SJSA1 (cell line): ENCODE measurements around the gene VWA5B1. TPM values are rescaled to one million over a fixed set of nuclear protein-coding genes. Genes with fewer than 3 reads are reported as not detected.

ENCODE experiments used
- DNase-seq, 2 experiments: peaks; one replicate each; pipeline ENCODE4 v3.0.0-alpha.2; 2015 to 2020; ENCODE audit warnings: low spot score in 2 of 2, low read depth in 1 of 2
- H3K27ac ChIP-seq: fragments of 250-450 bp; sonication (Bioruptor Pico); 2 replicates; pipeline ENCODE4 v1.5.1; 2020; ENCODE audit warnings: mild to moderate bottlenecking, moderate library complexity
- H3K27me3 ChIP-seq: fragments of 250-450 bp; sonication (Bioruptor Pico); replicated peaks from 2 replicates; pipeline ENCODE4 v1.5.1; 2020; ENCODE audit warnings: mild to moderate bottlenecking, moderate library complexity
- H3K36me3 ChIP-seq: fragments of 250-450 bp; sonication (Bioruptor Pico); 2 replicates; pipeline ENCODE4 v1.5.1; 2020; ENCODE audit warnings: mild to moderate bottlenecking
- H3K4me1 ChIP-seq: fragments of 250-450 bp; sonication (Bioruptor Pico); replicated peaks from 2 replicates; pipeline ENCODE4 v1.6.1; 2021; ENCODE audit warnings: mild to moderate bottlenecking
- H3K4me3 ChIP-seq: fragments of 250-450 bp; sonication (Bioruptor Pico); 2 replicates; pipeline ENCODE4 v1.5.1; 2020; ENCODE audit warnings: mild to moderate bottlenecking
- H3K9me3 ChIP-seq: fragments of 250-450 bp; sonication (Bioruptor Pico); replicated peaks from 2 replicates; pipeline ENCODE4 v1.5.1; 2020; ENCODE audit warnings: mild to moderate bottlenecking
- total RNA-seq: library from RNA; depleted of rRNA; stranded (reverse); fragments of >200 nt; shearing (Covaris generic); gene quantifications from 2 replicates; pipeline ENCODE4 v1.2.3, GENCODE V29; 2014

VWA5B1 gene
- total RNA-seq, 1 experiment from 2014 or later, result not detected

DNA sequence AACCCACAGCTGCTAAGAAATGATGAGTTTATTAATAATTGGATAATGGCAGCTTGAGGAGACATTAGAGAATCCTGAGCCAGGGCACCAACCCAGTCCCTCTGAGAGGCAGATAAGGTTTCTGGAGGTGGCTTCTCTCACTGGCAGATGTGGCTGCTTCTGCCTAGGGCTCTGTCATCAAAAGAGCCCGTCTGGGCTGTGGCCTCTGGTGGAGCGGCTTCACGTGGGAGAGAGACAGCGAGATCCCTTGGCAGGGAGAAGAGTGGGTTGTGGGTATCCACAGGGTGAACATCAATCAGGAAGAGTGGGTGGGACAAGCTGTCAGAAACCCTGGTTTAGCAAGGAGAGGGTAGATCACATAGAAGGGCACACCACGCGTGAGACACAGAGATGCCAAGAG is 30.0 kb downstream of the VWA5B1 start:
- no peak for DNase-seq
- Histone ChIP-seq H3K9me3 (no peaks in the 10 kb centered on the region), H3K27ac (no peak overlapping the region), H3K27me3 (no peaks in the 10 kb centered on the region), H3K4me3 (no peak overlapping the region), H3K4me1 (peaks cover 8% of the 10 kb centered on the region; the same call in 1 of the 2 replicates), H3K36me3 (no peaks in the 10 kb centered on the region)

DNA sequence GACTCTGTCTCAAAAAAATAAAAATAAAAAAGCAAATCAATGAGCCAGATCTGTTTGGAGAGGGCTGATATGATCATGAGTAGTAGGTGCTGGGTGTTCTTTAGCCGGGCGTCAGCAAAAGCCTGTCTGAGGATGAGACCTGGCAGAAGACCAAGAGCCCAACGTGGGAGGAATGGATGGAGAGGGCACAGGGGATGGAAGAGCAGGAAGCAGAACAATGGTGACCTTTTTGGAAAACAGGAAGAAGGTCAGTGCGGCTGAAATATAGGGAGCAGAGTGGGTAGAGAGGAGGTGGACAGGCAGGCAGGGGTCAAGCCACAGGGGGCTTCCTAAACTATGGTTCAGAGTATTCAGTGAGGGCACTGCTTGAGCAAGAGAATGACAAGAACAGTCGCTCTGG is 30.9 kb downstream of the VWA5B1 start:
- peaks cover 8% of the 10 kb centered on the region; the same call in 1 of the 2 replicates for H3K4me1 ChIP-seq
- no peaks in the 10 kb centered on the region for H3K36me3 ChIP-seq
- H3K4me3 ChIP-seq, result no peak overlapping the region
- H3K9me3 ChIP-seq, result no peaks in the 10 kb centered on the region
- H3K27me3 ChIP-seq, result no peaks in the 10 kb centered on the region
- H3K27ac ChIP-seq, result no peak overlapping the region
- DNase-seq, result no peak

DNA sequence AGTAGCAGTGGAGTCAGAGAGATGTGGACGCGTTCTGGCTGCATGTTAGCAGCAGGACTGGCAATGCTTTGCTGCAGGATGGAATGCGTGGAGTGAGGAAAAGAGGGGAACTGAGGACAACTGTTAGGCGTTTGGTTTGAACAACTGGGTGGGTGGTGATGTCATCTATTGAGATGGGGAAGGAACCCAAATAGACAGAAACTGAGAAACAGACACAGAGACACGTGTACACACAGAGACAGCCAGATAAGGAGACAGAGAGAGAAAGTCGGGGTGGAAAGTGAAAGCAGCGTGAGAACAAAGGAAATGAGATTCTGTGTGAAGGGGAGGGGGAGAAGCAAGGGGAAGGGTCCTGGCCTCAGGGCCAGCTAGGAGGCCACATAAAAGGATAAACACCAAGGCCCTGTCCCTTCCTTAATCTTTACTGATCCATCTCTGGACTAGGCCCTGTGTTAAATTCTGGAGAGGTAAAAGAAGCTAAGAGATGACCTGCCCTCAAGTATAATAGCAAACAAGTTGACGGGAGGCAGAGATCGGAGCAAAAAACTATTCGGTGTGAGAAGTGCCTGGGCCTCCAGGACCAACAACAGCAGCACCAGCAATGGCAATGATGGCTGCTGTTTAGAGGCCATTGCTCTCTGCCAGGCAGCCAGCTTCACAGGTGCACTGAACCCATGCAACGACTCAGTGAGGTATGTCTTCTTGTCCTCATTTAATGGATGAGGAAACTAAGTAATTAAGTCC is 31.6 kb downstream of the VWA5B1 start:
- no peaks in the 10 kb centered on the region for H3K27me3 ChIP-seq
- peaks cover 8% of the 10 kb centered on the region; the same call in 1 of the 2 replicates for H3K4me1 ChIP-seq
- H3K4me3 ChIP-seq, result no peak overlapping the region
- DNase-seq, result no peak
- no peaks in the 10 kb centered on the region for H3K36me3 ChIP-seq
- no peak overlapping the region for H3K27ac ChIP-seq
- no peaks in the 10 kb centered on the region for H3K9me3 ChIP-seq

DNA sequence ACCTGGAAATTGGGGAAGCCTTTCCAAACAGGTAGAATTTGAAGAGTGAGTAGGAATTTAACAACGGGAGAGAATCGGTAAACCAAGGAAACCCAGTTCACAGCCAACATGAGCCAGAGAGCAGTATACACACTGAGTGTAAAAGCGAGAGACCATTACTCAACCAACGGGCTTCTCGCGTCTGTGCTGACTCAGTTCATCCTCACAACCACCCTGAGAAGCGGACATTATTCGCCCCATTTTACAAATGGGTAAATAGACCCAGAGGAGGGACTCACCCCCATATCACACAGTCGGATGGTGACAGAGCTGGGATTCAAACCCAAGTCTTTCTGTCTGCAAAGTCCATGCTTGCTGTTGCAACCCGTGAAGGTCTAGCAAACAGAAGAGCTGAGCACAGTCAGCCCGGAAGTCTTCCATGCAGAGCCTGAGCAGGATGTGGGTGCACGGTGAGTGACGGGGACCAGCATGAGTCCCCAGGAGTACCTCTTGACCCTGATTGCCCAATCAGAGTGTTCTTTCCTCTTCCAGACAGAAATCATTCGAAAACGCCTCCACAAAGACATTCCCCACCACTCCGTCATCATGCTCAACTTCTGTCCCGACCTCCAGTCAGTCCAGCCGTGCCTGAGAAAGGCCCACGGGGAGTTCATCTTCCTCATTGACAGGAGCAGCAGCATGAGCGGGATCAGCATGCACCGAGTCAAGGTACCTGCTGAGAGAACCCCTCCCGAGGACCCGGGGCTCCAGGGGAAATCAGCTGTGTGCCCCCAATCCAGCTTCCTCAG is 32.3 kb downstream of the VWA5B1 start:
- Histone ChIP-seq H3K4me3 (no peak overlapping the region), H3K9me3 (no peaks in the 10 kb centered on the region), H3K27ac (no peak overlapping the region), H3K36me3 (no peaks in the 10 kb centered on the region), H3K4me1 (peaks cover 8% of the 10 kb centered on the region; the same call in 1 of the 2 replicates), H3K27me3 (no peaks in the 10 kb centered on the region)
- no peak for DNase-seq

DNA sequence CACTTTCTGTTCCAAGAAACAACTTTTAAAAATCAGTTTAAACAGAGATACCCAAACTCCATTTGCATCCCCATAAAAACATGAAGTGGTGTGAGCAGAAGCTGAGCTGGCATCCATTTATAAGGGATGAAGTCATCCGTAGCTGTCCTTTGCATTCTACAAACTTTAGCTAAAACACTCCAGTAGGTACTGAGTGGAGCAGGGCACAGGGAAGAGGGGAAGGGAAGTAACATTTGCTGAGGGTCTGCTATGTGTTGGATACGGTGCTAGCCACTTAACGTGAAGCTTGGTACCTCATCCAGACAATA is 32.9 kb downstream of the VWA5B1 start:
- no peaks in the 10 kb centered on the region for H3K27me3 ChIP-seq
- peaks cover 8% of the 10 kb centered on the region; the same call in 1 of the 2 replicates for H3K4me1 ChIP-seq
- DNase-seq, result no peak
- no peaks in the 10 kb centered on the region for H3K9me3 ChIP-seq
- no peak overlapping the region for H3K4me3 ChIP-seq
- no peak overlapping the region for H3K27ac ChIP-seq
- H3K36me3 ChIP-seq, result no peaks in the 10 kb centered on the region

DNA sequence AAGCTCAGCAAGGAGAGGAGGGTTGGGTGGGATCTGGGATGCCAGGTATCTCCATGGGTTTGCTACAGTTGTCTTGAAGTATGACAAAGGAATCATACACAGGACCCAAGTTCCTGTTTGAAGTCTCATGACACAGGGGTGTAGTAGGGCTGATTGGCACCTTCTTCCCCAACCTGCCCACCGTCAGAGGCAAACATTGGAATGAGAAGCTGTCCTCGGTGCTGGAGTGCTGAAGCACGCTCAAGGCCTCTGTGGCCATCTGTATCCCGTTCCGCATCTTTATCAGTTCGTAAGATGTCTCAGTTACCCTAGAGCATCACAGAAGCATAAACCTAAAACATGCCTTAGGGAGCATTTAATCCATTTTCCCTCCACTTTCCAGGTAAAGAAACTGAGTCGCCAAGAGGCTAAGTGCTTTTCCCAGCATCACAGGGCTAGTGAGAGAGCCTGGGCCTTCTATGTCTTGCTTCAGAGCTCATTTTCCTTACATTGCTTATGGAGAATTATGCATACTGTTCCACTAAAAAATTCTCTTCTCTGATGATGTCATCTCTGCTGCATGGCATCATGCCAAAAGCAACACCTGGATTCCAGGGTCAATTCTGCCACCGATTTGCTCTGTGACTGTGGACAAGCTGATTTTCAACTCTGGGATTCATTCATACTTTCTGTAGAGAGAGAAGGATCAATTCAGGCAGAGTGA is 34.2 kb downstream of the VWA5B1 start:
- DNase-seq, result no peak
- Histone ChIP-seq H3K4me1 (peaks cover 8% of the 10 kb centered on the region; the same call in 1 of the 2 replicates), H3K27ac (no peak overlapping the region), H3K9me3 (no peaks in the 10 kb centered on the region), H3K27me3 (no peaks in the 10 kb centered on the region), H3K4me3 (no peak overlapping the region), H3K36me3 (no peaks in the 10 kb centered on the region)

DNA sequence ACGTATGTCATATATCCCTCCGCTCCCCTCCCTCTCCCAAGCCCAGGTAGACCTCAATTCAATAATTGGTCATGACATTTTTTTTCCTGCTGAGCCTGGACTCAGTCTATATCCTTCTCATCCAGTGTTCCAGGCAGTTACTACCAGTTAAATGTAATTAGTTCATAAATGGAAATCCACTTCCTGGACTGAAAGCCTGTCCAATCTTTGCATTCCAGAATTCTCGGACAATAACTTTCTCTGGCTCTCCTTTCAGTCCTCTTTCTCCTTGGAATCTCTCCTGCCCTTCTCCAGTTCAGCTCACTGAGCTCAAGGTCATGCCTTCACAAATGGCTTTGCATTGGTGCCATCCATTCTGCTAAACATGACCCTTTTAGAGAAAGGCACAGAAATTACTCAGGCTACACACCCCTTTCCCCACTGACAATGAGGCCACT is 34.8 kb downstream of the VWA5B1 start:
- no peaks in the 10 kb centered on the region for H3K9me3 ChIP-seq
- no peak overlapping the region for H3K27ac ChIP-seq
- H3K4me1 ChIP-seq, result peaks cover 8% of the 10 kb centered on the region; the same call in 1 of the 2 replicates
- no peaks in the 10 kb centered on the region for H3K27me3 ChIP-seq
- H3K4me3 ChIP-seq, result no peak overlapping the region
- H3K36me3 ChIP-seq, result no peaks in the 10 kb centered on the region
- no peak for DNase-seq

DNA sequence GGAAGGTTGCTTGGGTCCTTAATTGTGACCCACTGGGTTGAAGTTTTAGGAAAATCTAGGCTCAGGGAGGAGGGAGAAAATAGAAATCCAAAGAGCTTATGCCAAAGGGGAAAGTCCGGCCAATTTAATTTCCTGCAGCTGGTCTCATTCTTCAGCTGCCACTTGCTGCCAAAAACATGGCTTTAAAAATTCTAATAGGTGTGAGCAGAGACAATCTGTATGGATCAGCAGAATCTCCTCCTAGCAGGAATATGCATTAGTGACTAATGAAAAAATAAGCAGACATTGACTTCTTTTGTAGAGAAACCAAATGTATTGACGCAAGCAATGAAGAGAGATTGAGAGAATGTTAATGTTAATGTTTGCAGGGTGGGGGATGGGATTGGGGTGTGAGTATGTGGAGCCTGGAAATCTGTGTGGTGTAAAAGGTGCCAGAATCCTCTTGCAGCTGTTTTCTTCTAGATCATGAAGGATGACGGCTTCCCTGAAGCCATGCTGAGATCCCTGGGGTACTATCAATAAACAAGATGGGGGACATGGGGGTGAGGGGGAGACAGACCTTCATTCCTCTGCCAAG is 35.3 kb downstream of the VWA5B1 start:
- H3K27ac ChIP-seq, result no peak overlapping the region
- no peak overlapping the region for H3K4me3 ChIP-seq
- no peaks in the 10 kb centered on the region for H3K27me3 ChIP-seq
- no peak for DNase-seq
- peaks cover 8% of the 10 kb centered on the region; the same call in 1 of the 2 replicates for H3K4me1 ChIP-seq
- H3K36me3 ChIP-seq, result no peaks in the 10 kb centered on the region
- H3K9me3 ChIP-seq, result no peaks in the 10 kb centered on the region

DNA sequence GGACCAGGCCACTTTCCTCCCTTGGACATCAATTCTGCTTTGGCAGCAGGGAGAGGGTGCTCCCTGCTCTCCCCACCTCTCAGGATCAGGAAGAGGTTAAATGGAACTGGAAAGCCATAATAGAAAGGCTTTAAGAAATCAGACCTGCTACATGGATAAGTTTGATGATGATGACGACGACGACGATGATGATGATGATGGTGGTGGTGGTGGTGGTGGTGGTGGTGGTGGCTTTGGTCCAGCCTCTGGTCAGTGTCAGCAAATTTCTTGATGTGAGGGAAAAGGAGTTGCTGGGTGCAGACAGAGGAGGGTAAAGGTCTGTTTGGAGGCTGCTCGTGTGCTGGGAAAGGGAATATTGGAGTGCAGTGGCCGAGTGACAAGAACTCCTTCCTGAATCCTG is 36.8 kb downstream of the VWA5B1 start:
- Histone ChIP-seq H3K4me1 (peaks cover under 1% of the 10 kb centered on the region; the same call in 1 of the 2 replicates), H3K27ac (no peak overlapping the region), H3K27me3 (no peaks in the 10 kb centered on the region), H3K9me3 (no peaks in the 10 kb centered on the region), H3K4me3 (no peak overlapping the region), H3K36me3 (no peaks in the 10 kb centered on the region)
- no peak for DNase-seq

DNA sequence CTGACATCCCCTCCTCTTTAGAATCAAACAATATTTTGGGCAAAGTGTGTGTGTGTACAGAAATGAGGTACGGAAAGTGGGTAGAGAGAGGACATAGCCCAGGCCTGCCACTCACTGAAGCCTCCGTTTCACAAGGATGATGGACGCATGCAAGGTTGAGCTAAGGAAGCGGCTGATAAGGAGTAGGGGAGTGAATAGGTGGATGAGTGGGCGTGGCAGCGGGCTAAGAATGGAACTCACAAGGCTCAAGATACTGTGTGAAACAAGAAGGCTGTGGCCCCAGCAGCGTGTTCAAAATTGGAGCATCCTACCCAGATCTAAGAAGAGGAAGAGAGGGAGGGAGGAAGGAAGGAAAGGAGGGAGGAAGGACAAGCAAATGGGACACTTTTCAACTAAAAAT is 37.5 kb downstream of the VWA5B1 start:
- Histone ChIP-seq H3K4me1 (no peaks in the 10 kb centered on the region), H3K36me3 (no peaks in the 10 kb centered on the region), H3K9me3 (no peaks in the 10 kb centered on the region)

DNA sequence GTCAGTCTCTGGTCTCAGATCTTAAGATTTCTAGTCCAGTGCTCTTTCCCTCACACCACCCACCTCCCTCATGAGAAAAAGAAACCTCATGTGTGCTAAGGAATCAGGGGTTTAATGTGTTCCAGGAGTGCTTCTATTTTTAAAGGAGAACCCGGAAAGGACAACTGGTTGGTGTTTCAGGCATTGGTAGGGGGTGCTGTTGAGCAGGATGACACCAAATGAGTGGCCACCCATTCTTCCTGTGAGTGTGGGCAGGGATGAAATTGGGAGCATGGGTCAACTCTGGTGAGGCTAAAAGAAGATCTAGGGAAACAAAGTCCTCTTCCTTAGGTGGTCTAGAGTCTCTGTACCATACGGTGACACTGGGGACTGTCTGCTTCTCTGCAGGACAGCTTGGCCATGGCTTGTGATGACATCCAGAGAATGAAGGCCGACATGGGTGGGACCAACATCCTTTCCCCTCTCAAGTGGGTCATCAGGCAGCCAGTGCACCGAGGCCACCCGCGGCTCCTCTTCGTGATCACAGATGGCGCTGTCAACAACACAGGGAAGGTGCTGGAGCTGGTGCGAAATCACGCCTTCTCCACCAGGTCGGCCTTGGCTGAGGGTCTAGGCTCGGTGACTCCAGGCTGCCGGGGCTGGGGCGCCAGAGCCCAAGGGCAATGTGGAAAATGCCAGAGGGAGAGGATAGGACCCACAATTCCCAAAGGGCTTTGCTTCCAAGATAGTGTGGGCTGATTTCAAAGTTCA is 39.3 kb downstream of the VWA5B1 start:
- no peak overlapping the region for H3K4me3 ChIP-seq
- H3K4me1 ChIP-seq, result no peaks in the 10 kb centered on the region; the same call in none of the 2 replicates
- DNase-seq, result no peak
- no peaks in the 10 kb centered on the region for H3K36me3 ChIP-seq
- no peak overlapping the region for H3K27ac ChIP-seq
- no peaks in the 10 kb centered on the region for H3K9me3 ChIP-seq
- no peaks in the 10 kb centered on the region for H3K27me3 ChIP-seq

More for the DNA sequence above, 37.5 kb downstream of the VWA5B1 start:
- DNase-seq, result no peak
- Histone ChIP-seq H3K4me3 (no peak overlapping the region), H3K27ac (no peak overlapping the region), H3K27me3 (no peaks in the 10 kb centered on the region)

DNA sequence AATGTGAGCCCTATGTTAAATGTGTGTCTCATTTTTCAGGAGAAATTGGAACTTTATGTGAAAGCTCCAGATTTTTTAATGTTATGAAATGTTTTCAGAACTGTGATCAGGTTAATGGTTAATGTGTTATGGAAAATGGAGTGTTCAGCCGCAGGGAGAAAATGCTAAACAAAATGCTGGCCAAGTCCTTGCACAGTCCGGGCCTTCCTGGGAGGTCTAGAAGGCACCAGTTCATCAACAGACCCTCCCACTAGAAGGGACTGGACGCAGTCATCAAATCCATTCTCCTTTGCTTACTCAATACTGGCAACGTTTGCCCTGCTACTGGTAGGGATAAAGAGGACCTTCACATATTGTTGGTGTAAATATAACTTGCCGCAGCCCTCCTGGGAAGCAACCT is 43.4 kb downstream of the VWA5B1 start:
- Histone ChIP-seq H3K4me1 (no peaks in the 10 kb centered on the region; the same call in none of the 2 replicates), H3K4me3 (no peak overlapping the region), H3K36me3 (no peaks in the 10 kb centered on the region), H3K27ac (no peak overlapping the region), H3K27me3 (no peaks in the 10 kb centered on the region), H3K9me3 (no peaks in the 10 kb centered on the region)
- DNase-seq, result peak in 1 of 2 experiments; percentile 50

DNA sequence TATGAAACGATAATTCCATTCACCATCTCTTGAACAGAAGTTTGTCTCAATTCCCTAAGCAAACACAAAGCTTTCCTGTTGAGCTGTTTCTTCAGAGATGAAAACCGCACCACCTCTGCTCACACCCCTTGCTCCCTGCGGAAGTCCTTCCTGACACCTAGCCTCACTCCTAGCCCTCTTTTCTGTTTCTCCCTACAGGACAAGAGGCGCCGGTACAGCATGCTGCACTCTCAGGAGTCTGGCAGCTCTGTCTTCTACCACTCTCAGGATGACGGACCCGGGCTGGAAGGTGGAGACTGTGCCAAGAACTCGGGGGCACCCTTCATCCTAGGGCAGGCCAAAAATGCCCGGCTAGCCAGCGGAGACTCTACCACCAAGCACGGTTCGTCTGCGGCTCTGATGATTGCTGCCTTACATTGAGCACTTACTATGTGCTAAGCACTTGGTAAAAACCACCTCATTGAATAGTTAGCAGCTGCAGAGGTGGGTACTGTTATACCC is 45.5 kb downstream of the VWA5B1 start:
- no peaks in the 10 kb centered on the region for H3K36me3 ChIP-seq
- no peaks in the 10 kb centered on the region for H3K9me3 ChIP-seq
- no peaks in the 10 kb centered on the region for H3K27me3 ChIP-seq

More for the DNA sequence above, 45.5 kb downstream of the VWA5B1 start:
- Histone ChIP-seq H3K27ac (no peak overlapping the region), H3K4me3 (no peak overlapping the region), H3K4me1 (no peaks in the 10 kb centered on the region; the same call in none of the 2 replicates)
- DNase-seq, result no peak
